HG02678 (cell line): Measurements from ENCODE around the gene ASCL2.
"Not testable (repeated sequence)": the region's sequence is repeated elsewhere in the genome, so short reads cannot be mapped to it uniquely, and the experiment has no call there.

Source experiments
- ATAC-seq: cut with Tn5 transposase; IDR thresholded peaks from one replicate; pipeline ENCODE4 v1.9.1; 2021; ENCODE audit warnings: mild to moderate bottlenecking, moderate library complexity; ENCODE audit not compliant: unreplicated experiment

ASCL2 gene

DNA sequence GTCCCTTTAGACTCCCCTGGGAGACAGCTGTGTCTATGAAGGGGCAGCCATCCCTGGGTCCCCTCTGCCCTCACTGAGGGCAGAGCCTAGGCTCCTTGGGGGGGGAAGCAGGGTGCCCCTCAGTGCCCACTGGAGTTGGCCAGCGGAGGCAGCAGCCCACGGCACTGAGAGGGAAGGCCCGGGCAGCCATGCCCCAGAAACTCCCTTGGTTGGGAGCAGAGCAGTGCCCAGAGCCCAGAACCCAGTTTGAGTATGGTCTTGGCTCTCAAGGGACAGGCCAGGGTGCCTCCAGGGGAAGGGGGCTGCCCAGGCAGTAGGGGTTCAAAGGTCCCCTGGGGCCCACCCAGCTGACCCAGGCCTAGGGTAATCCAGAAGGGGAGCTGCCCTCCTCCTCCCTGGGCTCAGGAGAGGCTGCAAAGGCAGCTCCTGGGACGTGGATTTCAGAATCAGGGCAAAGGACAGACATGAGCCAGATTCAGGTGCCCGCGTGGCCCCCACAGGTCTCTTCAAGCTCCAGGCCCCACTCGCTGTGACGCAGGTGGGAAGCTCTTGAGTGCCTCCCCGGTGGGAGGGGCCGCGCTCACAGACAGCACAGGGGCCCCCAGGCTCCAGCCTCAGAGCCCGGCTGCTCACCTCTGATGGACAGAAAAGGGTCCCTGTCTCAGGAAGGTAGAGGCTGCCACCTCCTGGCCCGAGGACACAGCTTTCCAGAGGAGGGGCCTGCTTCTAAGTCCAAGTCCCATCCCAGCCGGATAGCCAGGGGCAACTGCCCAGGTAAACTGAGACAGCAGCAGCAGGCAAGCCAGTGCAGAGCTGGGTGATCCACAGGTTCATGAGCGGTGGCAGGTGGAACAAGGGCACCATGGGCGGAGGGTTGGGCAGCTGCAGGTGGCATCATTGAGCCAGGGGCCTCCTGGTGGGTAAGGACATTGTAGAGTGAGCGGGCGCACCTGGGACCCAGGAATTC, 28.7 kb upstream of the ASCL2 start:
- no peak for ATAC-seq

DNA sequence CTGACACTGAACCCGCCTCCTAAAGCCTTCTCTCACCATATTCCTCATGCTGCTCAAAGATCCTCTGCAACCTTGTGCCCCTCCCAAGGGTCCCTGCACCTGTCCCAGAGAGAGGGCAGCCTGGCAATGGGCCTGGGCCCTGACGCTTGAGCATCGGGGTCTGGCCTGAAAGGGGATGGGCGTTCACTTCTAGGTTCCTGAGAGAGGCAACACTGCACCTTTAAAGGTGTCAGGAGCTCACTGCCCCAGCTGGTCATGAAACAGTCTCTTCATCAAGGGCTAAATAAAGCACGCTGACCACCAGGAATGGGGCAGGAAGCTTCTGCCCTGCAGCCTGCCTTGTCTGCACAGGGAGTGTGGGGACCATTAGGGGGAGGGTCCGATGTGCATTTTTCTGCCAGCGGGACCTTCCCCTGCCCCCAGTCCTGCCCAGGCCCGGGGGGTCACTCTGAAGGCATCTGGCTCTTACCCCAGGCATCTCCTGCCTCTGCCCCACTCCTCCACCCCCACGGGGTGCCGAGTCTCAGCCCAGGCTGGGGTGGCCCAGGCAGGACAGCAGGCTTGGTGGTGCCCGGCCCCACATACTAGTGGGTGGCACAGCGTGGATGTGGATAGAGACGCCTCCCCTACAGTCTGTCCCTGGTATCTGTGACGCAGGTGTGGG, 27.9 kb upstream of the ASCL2 start:
- no peak for ATAC-seq

DNA sequence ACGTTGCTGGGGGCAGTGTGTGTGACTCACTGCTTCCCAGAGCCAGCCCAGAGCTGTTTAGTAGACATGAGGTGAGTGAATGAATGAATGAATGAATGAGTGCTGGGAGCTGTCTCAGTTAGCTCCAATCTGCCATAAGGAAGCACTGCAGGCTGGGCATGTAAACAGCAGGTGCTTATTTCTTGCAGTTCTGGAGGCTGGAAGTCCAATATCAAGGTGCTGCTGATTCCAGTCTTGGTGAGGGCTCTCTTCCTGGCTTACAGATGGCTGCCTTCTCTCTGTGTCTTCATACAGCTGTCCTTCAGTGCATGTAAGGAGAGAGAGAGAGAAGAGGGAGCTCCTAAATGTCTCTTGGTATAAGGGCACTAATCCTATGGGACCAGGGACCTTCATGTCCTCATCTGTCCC, 27.2 kb upstream of the ASCL2 start:
- no peak for ATAC-seq

DNA sequence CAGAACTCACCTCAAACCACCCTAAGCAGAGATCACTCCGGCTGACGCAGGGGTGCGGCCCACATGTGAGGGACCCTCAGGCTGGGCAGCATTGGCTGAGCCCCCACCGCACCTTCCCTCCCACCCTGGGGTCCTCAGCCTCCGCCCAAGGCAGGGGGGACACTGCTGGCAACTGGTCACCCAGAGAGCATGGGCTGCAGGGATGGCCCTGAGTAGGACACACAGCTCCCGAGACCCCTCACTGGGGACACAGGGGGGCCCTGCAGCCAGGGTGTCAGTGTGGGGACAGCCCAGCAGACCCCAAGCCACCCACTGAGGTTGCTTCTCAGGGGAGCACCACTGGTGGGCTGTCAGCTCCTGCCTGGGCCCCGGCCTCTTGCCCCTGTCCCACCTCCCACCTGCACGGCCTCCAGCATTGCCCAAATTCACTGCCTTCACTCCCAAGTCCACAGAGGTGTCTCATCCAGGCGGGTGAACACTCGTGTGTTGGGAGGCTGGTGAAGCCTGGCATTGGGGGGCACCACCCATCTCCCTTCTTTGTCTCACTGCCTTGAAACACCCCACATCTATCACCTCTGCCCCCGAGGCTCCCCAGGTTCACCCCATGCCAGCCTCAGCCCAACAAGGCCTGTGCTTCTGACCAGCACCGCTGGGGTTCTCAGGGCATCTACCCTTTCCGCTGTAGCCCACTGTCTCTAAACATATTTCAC, 26.7 kb upstream of the ASCL2 start:
- no peak for ATAC-seq

DNA sequence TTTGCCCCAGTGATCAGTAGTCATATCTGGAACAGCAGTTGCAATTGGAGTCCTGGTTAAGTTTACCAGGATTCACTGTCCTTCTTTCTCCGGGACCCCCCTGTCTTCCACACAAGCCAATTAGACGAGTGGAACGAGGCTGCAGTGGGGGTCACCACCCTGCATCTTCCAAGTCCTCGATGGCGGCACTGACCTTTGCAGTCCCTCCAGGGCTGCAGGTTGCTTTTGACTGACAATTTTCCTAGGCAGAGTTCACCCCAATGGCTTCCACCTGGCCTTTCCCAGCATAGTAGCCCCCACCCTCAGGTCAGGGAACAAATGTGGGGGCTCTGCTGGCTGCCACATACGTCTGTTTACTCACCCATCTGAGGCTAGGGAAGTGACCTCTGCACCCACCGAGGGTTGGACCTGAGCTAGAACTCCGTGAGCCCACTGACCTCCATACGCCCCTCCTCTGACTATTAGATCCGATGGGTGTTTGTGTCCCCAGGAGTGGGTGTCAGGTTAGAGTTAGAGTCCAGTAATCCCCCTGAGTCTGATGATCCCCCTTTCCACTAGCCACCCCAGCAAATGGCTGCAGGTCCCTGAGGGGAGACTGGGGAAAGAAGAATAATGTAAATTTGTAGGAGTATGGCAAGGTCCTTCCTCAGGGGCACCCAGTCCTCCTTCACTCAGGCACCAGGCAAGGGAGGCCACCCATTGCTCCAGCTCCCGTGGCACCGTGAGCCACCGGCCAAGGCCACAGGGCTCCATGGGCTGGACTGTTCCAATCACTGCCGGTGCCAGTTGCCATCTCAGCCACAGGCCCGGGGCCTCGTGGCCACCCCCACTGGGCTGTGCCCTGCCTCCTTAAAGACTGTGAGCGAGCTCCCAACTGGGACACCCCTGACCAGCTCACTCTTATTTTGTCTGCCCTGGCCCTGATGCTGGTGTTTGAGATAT, 25.9 kb upstream of the ASCL2 start:
- ATAC-seq, result no peak

DNA sequence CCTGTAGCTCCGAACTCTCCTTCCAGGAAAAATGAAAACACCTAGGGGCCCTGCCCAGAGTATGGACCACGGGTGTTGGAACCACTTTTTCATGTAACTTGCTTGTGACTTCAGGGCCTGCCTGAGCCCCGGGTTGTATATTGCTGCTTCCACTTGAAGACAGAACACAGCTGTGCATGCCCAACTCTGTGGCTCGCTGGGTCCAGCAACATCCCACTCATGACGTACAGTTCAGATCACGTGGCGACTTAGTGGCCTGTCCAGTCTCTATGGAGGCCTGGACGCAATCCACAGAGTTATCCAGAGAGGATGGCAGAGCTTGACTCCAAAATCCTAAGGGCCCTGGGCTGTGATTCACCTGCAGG, 24.5 kb upstream of the ASCL2 start:
- ATAC-seq, result no peak

- ATAC-seq, result no peak
Measured at GRCh38 chr11:2293984-2294925, 23.9 kb upstream of the ASCL2 start.

- no peak for ATAC-seq
Measured at GRCh38 chr11:2293531-2293971, 23.2 kb upstream of the ASCL2 start.

GRCh38 chr11:2290351-2290841, 20.0 kb upstream of the ASCL2 start:
- no peak for ATAC-seq

DNA sequence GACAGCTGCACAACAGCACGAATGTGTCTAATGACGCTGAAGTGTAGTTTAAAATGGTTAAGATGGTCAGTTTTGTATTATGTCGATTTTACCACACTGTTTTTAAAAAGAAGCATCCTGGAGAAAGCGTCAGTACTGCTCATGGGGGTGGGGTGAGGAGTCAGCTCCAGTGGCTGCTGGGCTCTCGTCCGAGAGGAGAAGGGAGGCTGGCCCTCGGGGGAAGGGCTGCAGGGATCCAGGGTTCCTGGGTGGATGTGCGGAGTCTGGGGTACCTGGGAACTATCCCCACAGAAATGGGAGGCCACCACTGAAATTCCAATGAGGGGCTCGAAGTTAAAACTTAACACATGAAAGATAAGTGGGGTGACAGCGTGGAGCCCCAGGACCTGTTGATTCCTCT, 19.5 kb upstream of the ASCL2 start:
- ATAC-seq, result no peak

GRCh38 chr11:2289350-2289749, 19.0 kb upstream of the ASCL2 start:
- ATAC-seq, result no peak

DNA sequence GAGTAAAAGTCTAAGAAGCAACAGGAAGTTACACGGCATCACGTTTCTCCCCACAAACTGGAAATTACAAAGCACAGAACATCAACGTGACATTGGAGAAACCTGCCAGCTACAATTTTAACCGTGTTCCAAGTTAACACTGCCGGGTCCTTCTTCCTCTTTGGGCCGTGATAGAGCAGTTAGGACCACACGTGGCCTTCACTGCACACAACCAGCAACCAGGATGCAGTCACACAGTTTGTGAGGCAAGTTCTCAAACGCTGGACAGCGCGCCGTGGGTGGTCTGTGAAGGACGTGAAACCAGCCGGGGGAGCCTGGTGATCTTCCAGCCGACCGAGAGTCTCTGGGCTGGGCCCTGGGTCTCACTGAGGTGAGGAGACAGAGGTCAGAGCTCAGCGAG, 16.7 kb upstream of the ASCL2 start:
- ATAC-seq, result no peak

DNA sequence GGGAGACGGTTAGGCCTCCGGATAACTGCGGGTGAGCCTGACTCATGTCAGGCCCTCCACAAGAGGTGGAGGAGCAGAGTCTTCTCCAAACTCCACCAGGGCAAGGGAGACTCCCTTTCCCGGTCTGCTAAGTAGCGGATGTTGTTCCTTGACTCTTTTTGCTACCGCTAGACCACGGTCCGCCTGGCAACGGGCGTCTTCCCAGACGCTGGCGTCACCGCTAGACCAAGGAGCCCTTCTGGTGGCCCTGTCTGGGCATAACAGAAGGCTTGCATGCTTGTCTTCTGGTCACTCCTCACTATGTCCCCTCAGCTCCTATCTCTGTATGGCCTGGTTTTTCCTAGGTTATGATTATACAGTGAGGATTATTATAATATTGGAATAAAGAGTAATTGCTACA, 16.0 kb upstream of the ASCL2 start:
- not testable (repeated sequence) for ATAC-seq

- ATAC-seq, result no peak
Measured at GRCh38 chr11:2280208-2280607, 9.8 kb upstream of the ASCL2 start.

- ATAC-seq, result no peak
Measured at GRCh38 chr11:2277933-2278523, 7.6 kb upstream of the ASCL2 start.

DNA sequence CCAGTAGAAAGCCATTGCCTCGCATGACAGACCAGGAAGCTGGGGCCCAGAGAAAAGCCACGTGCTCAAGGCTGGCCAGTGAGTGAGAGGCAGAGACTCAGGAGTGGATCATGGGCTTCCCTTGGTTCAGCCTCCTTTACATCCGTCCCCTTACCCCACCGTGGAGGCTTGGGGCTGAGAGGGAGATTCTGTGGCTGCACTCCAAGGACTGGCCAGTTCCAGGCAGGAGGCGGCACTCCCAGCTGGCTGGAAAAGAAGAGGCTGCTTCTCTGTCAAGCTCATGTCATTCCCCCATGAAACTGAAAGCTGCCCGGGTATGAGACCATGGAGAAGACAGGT, 6.6 kb upstream of the ASCL2 start:
- ATAC-seq, result no peak

GRCh38 chr11:2276280-2277007, 6.1 kb upstream of the ASCL2 start:
- no peak for ATAC-seq
